Upper lobe of left lung (tissue), 4 donors: Measurements from ENCODE around the gene BRMS1.

Source experiments
- CTCF ChIP-seq, 6 experiments: fragments of 450-650 bp in 4 of 6; fragments of 200-600 bp in 2 of 6; sonication (generic) in 2 of 6; IDR thresholded peaks; one replicate each; pipeline ENCODE4 v1.5.1; 2016 to 2019; ENCODE audit warnings: antibody characterized with exemption in 6 of 6
- POLR2AphosphoS5 ChIP-seq, 2 donors: sonication (generic); formaldehyde crosslinking; IDR thresholded peaks; one replicate each; pipeline ENCODE4 v1.5.1; 2017; ENCODE audit warnings: antibody characterized with exemption in 2 of 2

- no peak for TF ChIP-seq CTCF (IDR thresholded peaks at IDR 0.05)
- TF ChIP-seq POLR2AphosphoS5 (IDR thresholded peaks at IDR 0.05) = no peak
These were observed 5.7 kb downstream of the BRMS1 start for GRCh38 chr11:66339162-66339675.
